ENCODE measurements around the gene ANXA8. TPM values are rescaled to one million over a fixed set of nuclear protein-coding genes. Genes with fewer than 3 reads are reported as not detected.

ANXA8 gene
- total RNA-seq, 1 donor from 2014 or later = not detected

- Mint-ChIP-seq H3K36me3 (ENCODE audit: unreplicated experiment) (no peaks in the 10 kb centered on the region), H3K27ac (ENCODE audit: unreplicated experiment) (no peak overlapping the region), H3K27me3 (ENCODE audit: unreplicated experiment) (no peaks in the 10 kb centered on the region), H3K4me3 (ENCODE audit: unreplicated experiment) (no peak overlapping the region), H3K4me1 (ENCODE audit: low read depth, unreplicated experiment) (no peaks in the 10 kb centered on the region), H3K9me3 (ENCODE audit: unreplicated experiment) (peaks cover 2% of the 10 kb centered on the region)
- DNase-seq = no peak
- TF ChIP-seq CTCF (IDR thresholded peaks at IDR 0.05; ENCODE audit: partially characterized antibody, unreplicated experiment) = no peak
Measured at GRCh38 chr10:47435081-47435480, 48.8 kb downstream of the ANXA8 start.

- H3K27ac Mint-ChIP-seq (ENCODE audit: unreplicated experiment) = no peak overlapping the region
- H3K9me3 Mint-ChIP-seq (ENCODE audit: unreplicated experiment) = peaks cover 4% of the 10 kb centered on the region
Measured at GRCh38 chr10:47425813-47426419, 58.0 kb downstream of the ANXA8 start.

GRCh38 chr10:47424231-47424630, 59.7 kb downstream of the ANXA8 start:
- Mint-ChIP-seq H3K4me1 (ENCODE audit: low read depth, unreplicated experiment) (no peaks in the 10 kb centered on the region), H3K27ac (ENCODE audit: unreplicated experiment) (no peak overlapping the region), H3K36me3 (ENCODE audit: unreplicated experiment) (no peaks in the 10 kb centered on the region), H3K4me3 (ENCODE audit: unreplicated experiment) (no peak overlapping the region), H3K9me3 (ENCODE audit: unreplicated experiment) (peaks cover 2% of the 10 kb centered on the region), H3K27me3 (ENCODE audit: unreplicated experiment) (no peaks in the 10 kb centered on the region)
- no peak for TF ChIP-seq CTCF (IDR thresholded peaks at IDR 0.05; ENCODE audit: partially characterized antibody, unreplicated experiment)
- no peak for DNase-seq

More at GRCh38 chr10:47425813-47426419, 58.0 kb downstream of the ANXA8 start:
- H3K27me3 Mint-ChIP-seq (ENCODE audit: unreplicated experiment) = no peaks in the 10 kb centered on the region
- H3K4me1 Mint-ChIP-seq (ENCODE audit: low read depth, unreplicated experiment) = no peaks in the 10 kb centered on the region
- TF ChIP-seq CTCF (IDR thresholded peaks at IDR 0.05; ENCODE audit: partially characterized antibody, unreplicated experiment) = no peak
- H3K4me3 Mint-ChIP-seq (ENCODE audit: unreplicated experiment) = no peak overlapping the region
- no peak for DNase-seq
- H3K36me3 Mint-ChIP-seq (ENCODE audit: unreplicated experiment) = no peaks in the 10 kb centered on the region

GRCh38 chr10:47423476-47423875, 60.4 kb downstream of the ANXA8 start:
- Mint-ChIP-seq H3K36me3 (ENCODE audit: unreplicated experiment) (no peaks in the 10 kb centered on the region), H3K4me1 (ENCODE audit: low read depth, unreplicated experiment) (no peaks in the 10 kb centered on the region), H3K27ac (ENCODE audit: unreplicated experiment) (no peak overlapping the region), H3K4me3 (ENCODE audit: unreplicated experiment) (no peak overlapping the region), H3K9me3 (ENCODE audit: unreplicated experiment) (peaks cover 2% of the 10 kb centered on the region), H3K27me3 (ENCODE audit: unreplicated experiment) (no peaks in the 10 kb centered on the region)
- no peak for DNase-seq
- no peak for TF ChIP-seq CTCF (IDR thresholded peaks at IDR 0.05; ENCODE audit: partially characterized antibody, unreplicated experiment)

GRCh38 chr10:47421057-47421952, 62.6 kb downstream of the ANXA8 start:
- no peak for TF ChIP-seq CTCF (IDR thresholded peaks at IDR 0.05; ENCODE audit: partially characterized antibody, unreplicated experiment)

More at GRCh38 chr10:47421057-47421952, 62.6 kb downstream of the ANXA8 start:
- H3K4me3 Mint-ChIP-seq (ENCODE audit: unreplicated experiment) = no peak overlapping the region
- DNase-seq = no peak
- H3K27me3 Mint-ChIP-seq (ENCODE audit: unreplicated experiment) = no peaks in the 10 kb centered on the region
- H3K36me3 Mint-ChIP-seq (ENCODE audit: unreplicated experiment) = no peaks in the 10 kb centered on the region
- no peaks in the 10 kb centered on the region for H3K9me3 Mint-ChIP-seq (ENCODE audit: unreplicated experiment)
- H3K4me1 Mint-ChIP-seq (ENCODE audit: low read depth, unreplicated experiment) = no peaks in the 10 kb centered on the region
- no peak overlapping the region for H3K27ac Mint-ChIP-seq (ENCODE audit: unreplicated experiment)
